Adrenal gland (tissue), 5 donors: ENCODE data around the gene SORCS3.

Experiments used
- POLR2A ChIP-seq, 2 donors: fragments of 450-650 bp; IDR thresholded peaks; one replicate each; pipeline ENCODE4 v1.6.1; 2017; ENCODE audit warnings: antibody characterized with exemption in 2 of 2, mild to moderate bottlenecking in 2 of 2, moderate library complexity in 1 of 2
- TF ChIP-seq, protein P1 (sequence below), 6 experiments: fragments of 450-650 bp in 4 of 6; fragments of 200-600 bp in 2 of 6; sonication (generic) in 1 of 6; IDR thresholded peaks; 1 replicate in 5 of 6; 2 replicates in 1 of 6; pipeline versions ENCODE4 v1.5.1 to v1.8.0; 2016 to 2021; ENCODE audit warnings: antibody characterized with exemption in 6 of 6, mild to moderate bottlenecking in 2 of 6, moderate library complexity in 1 of 6
- donor health status: DM: no; HTN: no; CAD: no.

DNA sequence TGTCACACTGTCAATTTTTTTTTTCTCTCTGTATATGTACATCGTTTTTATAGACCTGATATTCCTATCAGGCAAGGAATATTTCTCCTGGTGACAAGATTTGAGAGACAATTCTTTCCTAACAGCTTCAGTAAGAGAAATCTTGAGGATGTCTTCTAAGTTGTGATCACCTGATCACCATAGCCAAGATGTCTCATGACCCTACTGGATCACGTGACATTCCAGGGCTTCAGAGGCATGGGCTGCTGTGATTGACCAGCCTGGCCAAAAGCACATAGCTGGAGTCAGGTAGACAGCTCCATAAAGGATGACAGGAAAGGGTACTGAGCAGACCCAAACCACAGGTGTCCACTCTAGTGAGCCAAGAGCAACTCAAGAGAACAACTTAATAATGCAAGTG lies 444.9 kb downstream of the SORCS3 start:
- no peak for TF ChIP-seq POLR2A (IDR thresholded peaks at IDR 0.05)
- TF ChIP-seq, protein P1, sequence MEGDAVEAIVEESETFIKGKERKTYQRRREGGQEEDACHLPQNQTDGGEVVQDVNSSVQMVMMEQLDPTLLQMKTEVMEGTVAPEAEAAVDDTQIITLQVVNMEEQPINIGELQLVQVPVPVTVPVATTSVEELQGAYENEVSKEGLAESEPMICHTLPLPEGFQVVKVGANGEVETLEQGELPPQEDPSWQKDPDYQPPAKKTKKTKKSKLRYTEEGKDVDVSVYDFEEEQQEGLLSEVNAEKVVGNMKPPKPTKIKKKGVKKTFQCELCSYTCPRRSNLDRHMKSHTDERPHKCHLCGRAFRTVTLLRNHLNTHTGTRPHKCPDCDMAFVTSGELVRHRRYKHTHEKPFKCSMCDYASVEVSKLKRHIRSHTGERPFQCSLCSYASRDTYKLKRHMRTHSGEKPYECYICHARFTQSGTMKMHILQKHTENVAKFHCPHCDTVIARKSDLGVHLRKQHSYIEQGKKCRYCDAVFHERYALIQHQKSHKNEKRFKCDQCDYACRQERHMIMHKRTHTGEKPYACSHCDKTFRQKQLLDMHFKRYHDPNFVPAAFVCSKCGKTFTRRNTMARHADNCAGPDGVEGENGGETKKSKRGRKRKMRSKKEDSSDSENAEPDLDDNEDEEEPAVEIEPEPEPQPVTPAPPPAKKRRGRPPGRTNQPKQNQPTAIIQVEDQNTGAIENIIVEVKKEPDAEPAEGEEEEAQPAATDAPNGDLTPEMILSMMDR (IDR thresholded peaks at IDR 0.05) = no peak
